HepG2 (cell line): ENCODE data around the gene OAS3. TPM values are rescaled to one million over a fixed set of nuclear protein-coding genes. Genes with fewer than 3 reads are reported as not detected.
A peak's percentile ranks its signal among the peaks of the same experiment; 100 is the strongest.

Experiments
- ARID5B ChIP-seq: IDR thresholded peaks from 2 replicates; pipeline ENCODE4 v1.4.0; 2020; ENCODE audit warnings: mild to moderate bottlenecking, missing genetic modification reagents
- ELF1 ChIP-seq: sonication (generic); formaldehyde crosslinking; IDR thresholded peaks from 2 replicates; pipeline ENCODE4 v1.4.0; 2020; ENCODE audit warnings: missing genetic modification reagents
- ETV5 ChIP-seq: IDR thresholded peaks from 2 replicates; pipeline ENCODE4 v1.6.1; 2018; ENCODE audit warnings: missing biosample characterization, missing genetic modification reagents, inconsistent platforms, borderline replicate concordance
- HNF1B ChIP-seq: sonication (generic); formaldehyde crosslinking; IDR thresholded peaks from 2 replicates; pipeline ENCODE4 v1.5.1; 2020; ENCODE audit warnings: mild to moderate bottlenecking, moderate library complexity, missing genetic modification reagents
- HNF4G ChIP-seq, 2 experiments: sonication (generic) in 1 of 2; formaldehyde crosslinking in 1 of 2; IDR thresholded peaks; 2 replicates each; pipeline versions ENCODE4 v1.4.0 to v1.6.1; 2011 to 2020; ENCODE audit warnings: borderline replicate concordance in 2 of 2, low read depth in 2 of 2, mild to moderate bottlenecking in 2 of 2, low read length in 1 of 2, missing genetic modification reagents in 1 of 2, moderate library complexity in 1 of 2
- MXI1 ChIP-seq: IDR thresholded peaks from 3 replicates; pipeline ENCODE4 v1.6.1; 2012; ENCODE audit warnings: low read depth, low read length, inconsistent platforms, borderline replicate concordance
- POLR2G ChIP-seq: fragments of 200-400 bp; formaldehyde crosslinking; IDR thresholded peaks from 2 replicates; pipeline ENCODE4 v1.6.1; 2018; ENCODE audit warnings: mild to moderate bottlenecking, low read depth, low read length, moderate library complexity
- RBAK ChIP-seq: sonication (generic); formaldehyde crosslinking; IDR thresholded peaks from 2 replicates; pipeline ENCODE4 v1.5.1; 2020; ENCODE audit warnings: mild to moderate bottlenecking, missing genetic modification reagents
- RFX3 ChIP-seq: IDR thresholded peaks from 2 replicates; pipeline ENCODE4 v1.6.1; 2016; ENCODE audit warnings: missing biosample characterization, missing genetic modification reagents
- SIN3B ChIP-seq: fragments of 150-350 bp; IDR thresholded peaks from 2 replicates; pipeline ENCODE4 v1.6.1; 2014; ENCODE audit warnings: low read length
- SKIL ChIP-seq: sonication (generic); formaldehyde crosslinking; IDR thresholded peaks from 2 replicates; pipeline ENCODE4 v1.8.0; 2022; ENCODE audit warnings: missing genetic modification reagents, mild to moderate bottlenecking, moderate library complexity, borderline replicate concordance
- SP2 ChIP-seq: sonication (generic); formaldehyde crosslinking; IDR thresholded peaks from 2 replicates; pipeline ENCODE4 v1.5.1; 2020; ENCODE audit warnings: mild to moderate bottlenecking, missing genetic modification reagents
- ZBTB42 ChIP-seq: sonication (generic); formaldehyde crosslinking; IDR thresholded peaks from 2 replicates; pipeline ENCODE4 v1.5.0; 2020; ENCODE audit warnings: mild to moderate bottlenecking, missing genetic modification reagents
- ZKSCAN1 ChIP-seq: fragments of 150-350 bp; IDR thresholded peaks from 2 replicates; pipeline ENCODE4 v1.6.1; 2014; ENCODE audit warnings: low read length
- polyA plus RNA-seq, 8 experiments: library from polyadenylated mRNA; depleted of rRNA in 3 of 8; stranded (reverse) in 7 of 8; unstranded in 1 of 8; fragments of >200 nt; fragmentation: Illumina TruSeq in 4 of 8; extraction: Trizol in 4 of 8; gene quantifications; 2 replicates each; pipeline versions ENCODE4 v1.2.1 to v1.2.3, GENCODE V29; 2011 to 2016; ENCODE audit warnings: low read depth in 4 of 8, missing spikeins in 1 of 8, mixed read lengths in 1 of 8; ENCODE audit not compliant: insufficient read depth in 1 of 8
- total RNA-seq, 5 experiments: library from RNA; depleted of rRNA; stranded (reverse); fragments of >200 nt; fragmentation: Illumina TruSeq; extraction: Trizol; gene quantifications; 2 replicates each; pipeline ENCODE4 v1.2.3, GENCODE V29; 2016; ENCODE audit warnings: low read depth in 1 of 5
- TF ChIP-seq, protein P1 (sequence below): sonication (generic); formaldehyde crosslinking; IDR thresholded peaks from 2 replicates; pipeline ENCODE4 v1.4.0; 2020; ENCODE audit warnings: missing genetic modification reagents
- TF ChIP-seq, protein P2 (sequence below): sonication (generic); formaldehyde crosslinking; IDR thresholded peaks from 2 replicates; pipeline ENCODE4 v1.4.0; 2020; ENCODE audit warnings: missing genetic modification reagents
- TF ChIP-seq, protein P3 (sequence below): sonication (generic); formaldehyde crosslinking; IDR thresholded peaks from 2 replicates; pipeline ENCODE4 v1.8.0; 2022; ENCODE audit warnings: mild to moderate bottlenecking, missing genetic modification reagents, borderline replicate concordance

OAS3 gene
- total and polyA plus RNA-seq, 2 of the 13 experiments (the other 11 are each of a cell fraction or from before 2014, with no cell fraction given): 4.8 to 10.5 TPM

GRCh38 chr12:112906712-112907414 is 31.4 kb upstream of the OAS3 start, which contains the start of gene OAS1 (continued):
- TF ChIP-seq, protein P1, sequence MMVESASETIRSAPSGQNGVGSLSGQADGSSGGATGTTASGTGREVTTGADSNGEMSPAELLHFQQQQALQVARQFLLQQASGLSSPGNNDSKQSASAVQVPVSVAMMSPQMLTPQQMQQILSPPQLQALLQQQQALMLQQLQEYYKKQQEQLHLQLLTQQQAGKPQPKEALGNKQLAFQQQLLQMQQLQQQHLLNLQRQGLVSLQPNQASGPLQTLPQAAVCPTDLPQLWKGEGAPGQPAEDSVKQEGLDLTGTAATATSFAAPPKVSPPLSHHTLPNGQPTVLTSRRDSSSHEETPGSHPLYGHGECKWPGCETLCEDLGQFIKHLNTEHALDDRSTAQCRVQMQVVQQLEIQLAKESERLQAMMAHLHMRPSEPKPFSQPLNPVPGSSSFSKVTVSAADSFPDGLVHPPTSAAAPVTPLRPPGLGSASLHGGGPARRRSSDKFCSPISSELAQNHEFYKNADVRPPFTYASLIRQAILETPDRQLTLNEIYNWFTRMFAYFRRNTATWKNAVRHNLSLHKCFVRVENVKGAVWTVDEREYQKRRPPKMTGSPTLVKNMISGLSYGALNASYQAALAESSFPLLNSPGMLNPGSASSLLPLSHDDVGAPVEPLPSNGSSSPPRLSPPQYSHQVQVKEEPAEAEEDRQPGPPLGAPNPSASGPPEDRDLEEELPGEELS (CRISPR knock-in tag): peak; percentile 41; the same call in 1 of the 2 replicates
- TF ChIP-seq ZKSCAN1 (no peak), POLR2G (peak; percentile 51; the same call in 1 of the 2 replicates), SIN3B (no peak), ZBTB42 (CRISPR knock-in tag) (no peak), ETV5 (CRISPR knock-in tag) (peak; percentile 22; the same call in 1 of the 2 replicates), ELF1 (peak; percentile 70), HNF4G (IDR thresholded peaks at IDR 0.05; ENCODE audit: borderline replicate concordance, low read depth, low read length) (peak; percentile 62; the same call in 1 of the 2 replicates), HNF4G (CRISPR knock-in tag; IDR thresholded peaks at IDR 0.05; ENCODE audit: borderline replicate concordance, low read depth) (no peak), RBAK (CRISPR knock-in tag) (no peak), RFX3 (CRISPR knock-in tag) (no peak), SP2 (no peak), ARID5B (peak; percentile 50), MXI1 (0 out of 3 replicates have a peak, but pooled peaks have one; percentile 52), HNF1B (CRISPR knock-in tag) (0 out of 2 replicates have a peak, but pooled peaks have one; percentile 30), SKIL (CRISPR knock-in tag) (no peak)
- TF ChIP-seq, protein P2, sequence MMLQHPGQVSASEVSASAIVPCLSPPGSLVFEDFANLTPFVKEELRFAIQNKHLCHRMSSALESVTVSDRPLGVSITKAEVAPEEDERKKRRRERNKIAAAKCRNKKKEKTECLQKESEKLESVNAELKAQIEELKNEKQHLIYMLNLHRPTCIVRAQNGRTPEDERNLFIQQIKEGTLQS: no peak
- TF ChIP-seq, protein P3, sequence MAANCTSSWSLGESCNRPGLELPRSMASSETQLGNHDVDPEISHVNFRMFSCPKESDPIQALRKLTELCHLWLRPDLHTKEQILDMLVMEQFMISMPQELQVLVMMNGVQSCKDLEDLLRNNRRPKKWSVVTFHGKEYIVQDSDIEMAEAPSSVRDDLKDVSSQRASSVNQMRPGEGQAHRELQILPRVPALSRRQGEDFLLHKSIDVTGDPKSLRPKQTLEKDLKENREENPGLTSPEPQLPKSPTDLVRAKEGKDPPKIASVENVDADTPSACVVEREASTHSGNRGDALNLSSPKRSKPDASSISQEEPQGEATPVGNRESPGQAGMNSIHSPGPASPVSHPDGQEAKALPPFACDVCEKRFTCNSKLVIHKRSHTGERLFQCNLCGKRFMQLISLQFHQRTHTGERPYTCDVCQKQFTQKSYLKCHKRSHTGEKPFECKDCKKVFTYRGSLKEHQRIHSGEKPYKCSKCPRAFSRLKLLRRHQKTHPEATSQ (CRISPR knock-in tag): no peak
